Inferior parietal cortex (tissue), 1 donor: ENCODE results near the gene CRY2.
A peak's percentile ranks its signal among the peaks of the same experiment; 100 is the strongest.
"Not testable (repeated sequence)": the region's sequence is repeated elsewhere in the genome, so short reads cannot be mapped to it uniquely, and the experiment has no call there.

Experiments used
- DNase-seq: peaks from one replicate; pipeline ENCODE4 v3.0.0-alpha.2; 2016; ENCODE audit errors: extremely low spot score

The CRY2 gene

GRCh38 chr11:45811571-45812290, 35.5 kb upstream of the CRY2 start:
- DNase-seq = no peak

GRCh38 chr11:45812581-45813548, 34.4 kb upstream of the CRY2 start:
- DNase-seq = no peak

- no peak for DNase-seq
Measured at GRCh38 chr11:45815747-45816146, 31.5 kb upstream of the CRY2 start.

GRCh38 chr11:45816614-45817013, 30.7 kb upstream of the CRY2 start:
- DNase-seq = no peak

GRCh38 chr11:45817191-45817590, 30.1 kb upstream of the CRY2 start:
- no peak for DNase-seq

GRCh38 chr11:45818961-45819605, 28.2 kb upstream of the CRY2 start:
- no peak for DNase-seq

- DNase-seq = no peak
Measured at GRCh38 chr11:45820211-45820857, 26.9 kb upstream of the CRY2 start.

- DNase-seq = not testable (repeated sequence)
Measured at GRCh38 chr11:45826492-45826891, 20.8 kb upstream of the CRY2 start.

- no peak for DNase-seq
Measured at GRCh38 chr11:45827123-45827522, 20.2 kb upstream of the CRY2 start.

- DNase-seq = no peak
Measured at GRCh38 chr11:45828996-45829395, 18.3 kb upstream of the CRY2 start.

GRCh38 chr11:45830596-45830995, 16.7 kb upstream of the CRY2 start:
- DNase-seq = no peak

GRCh38 chr11:45832811-45833441, 14.3 kb upstream of the CRY2 start:
- DNase-seq = no peak

GRCh38 chr11:45833761-45834160, 13.5 kb upstream of the CRY2 start:
- DNase-seq = no peak

GRCh38 chr11:45834298-45834756, 12.9 kb upstream of the CRY2 start:
- no peak for DNase-seq

- no peak for DNase-seq
Measured at GRCh38 chr11:45839204-45839603, 8.1 kb upstream of the CRY2 start.

GRCh38 chr11:45840251-45840650, 7.0 kb upstream of the CRY2 start:
- not testable (repeated sequence) for DNase-seq

GRCh38 chr11:45843158-45843924, 3.9 kb upstream of the CRY2 start:
- peak; percentile 91 for DNase-seq

GRCh38 chr11:45844822-45845578, 2.3 kb upstream of the CRY2 start:
- DNase-seq = no peak

- DNase-seq = no peak
Measured at GRCh38 chr11:45846174-45846675, 1.1 kb upstream of the CRY2 start.
